Esophagus squamous epithelium (tissue), 4 donors: ENCODE data around the gene NCOA5.

ENCODE experiments used
- POLR2A ChIP-seq, 4 donors: fragments of 450-650 bp; IDR thresholded peaks; one replicate each; pipeline ENCODE4 v1.6.1; 2017; ENCODE audit warnings: antibody characterized with exemption in 4 of 4, mild to moderate bottlenecking in 4 of 4, moderate library complexity in 3 of 4
- TF ChIP-seq, protein P1 (sequence below), 6 experiments: fragments of 450-650 bp in 4 of 6; fragments of 200-600 bp in 2 of 6; sonication (generic) in 2 of 6; IDR thresholded peaks; one replicate each; pipeline ENCODE4 v1.5.1; 2016 to 2019; ENCODE audit warnings: antibody characterized with exemption in 6 of 6, mild to moderate bottlenecking in 4 of 6, moderate library complexity in 4 of 6

DNA sequence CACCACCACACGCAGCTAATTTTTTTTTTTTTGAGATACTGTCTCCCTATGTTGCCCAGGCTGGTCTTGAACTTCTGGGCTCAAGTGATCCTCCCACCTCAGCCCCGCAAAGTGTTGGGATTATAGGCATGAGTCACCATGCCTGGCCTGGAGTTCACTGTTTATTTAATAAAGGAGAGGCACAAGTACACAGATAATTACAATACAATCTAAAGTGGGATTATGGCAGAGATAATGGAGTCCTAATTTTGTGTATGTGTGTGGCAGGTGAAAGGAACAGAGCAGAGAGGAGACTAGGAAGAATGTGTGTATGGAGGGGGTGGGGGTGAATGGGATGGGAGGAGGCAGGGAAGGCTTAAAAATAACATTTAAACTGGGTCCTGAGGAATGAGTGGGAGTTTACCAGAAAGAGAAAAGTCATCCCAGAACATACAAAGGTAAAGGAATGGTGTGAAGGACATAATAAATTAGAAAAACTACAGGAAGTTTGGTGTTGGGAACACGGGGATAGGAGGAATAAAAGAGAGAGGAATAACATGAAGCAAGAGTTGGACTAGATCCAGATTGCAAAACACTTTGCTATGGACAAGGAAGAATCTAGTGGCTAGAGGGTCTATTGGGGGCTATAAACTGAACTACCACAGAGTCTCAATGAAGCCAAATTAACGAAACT, 4.4 kb downstream of the NCOA5 start:
- TF ChIP-seq, protein P1, sequence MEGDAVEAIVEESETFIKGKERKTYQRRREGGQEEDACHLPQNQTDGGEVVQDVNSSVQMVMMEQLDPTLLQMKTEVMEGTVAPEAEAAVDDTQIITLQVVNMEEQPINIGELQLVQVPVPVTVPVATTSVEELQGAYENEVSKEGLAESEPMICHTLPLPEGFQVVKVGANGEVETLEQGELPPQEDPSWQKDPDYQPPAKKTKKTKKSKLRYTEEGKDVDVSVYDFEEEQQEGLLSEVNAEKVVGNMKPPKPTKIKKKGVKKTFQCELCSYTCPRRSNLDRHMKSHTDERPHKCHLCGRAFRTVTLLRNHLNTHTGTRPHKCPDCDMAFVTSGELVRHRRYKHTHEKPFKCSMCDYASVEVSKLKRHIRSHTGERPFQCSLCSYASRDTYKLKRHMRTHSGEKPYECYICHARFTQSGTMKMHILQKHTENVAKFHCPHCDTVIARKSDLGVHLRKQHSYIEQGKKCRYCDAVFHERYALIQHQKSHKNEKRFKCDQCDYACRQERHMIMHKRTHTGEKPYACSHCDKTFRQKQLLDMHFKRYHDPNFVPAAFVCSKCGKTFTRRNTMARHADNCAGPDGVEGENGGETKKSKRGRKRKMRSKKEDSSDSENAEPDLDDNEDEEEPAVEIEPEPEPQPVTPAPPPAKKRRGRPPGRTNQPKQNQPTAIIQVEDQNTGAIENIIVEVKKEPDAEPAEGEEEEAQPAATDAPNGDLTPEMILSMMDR (IDR thresholded peaks at IDR 0.05) = no peak
- TF ChIP-seq POLR2A (IDR thresholded peaks at IDR 0.05) = no peak
